CD1c-positive myeloid dendritic cell (primary cell): Measurements from ENCODE around the gene TMEM151B.
"Not testable (repeated sequence)": the region's sequence is repeated elsewhere in the genome, so short reads cannot be mapped to it uniquely, and the experiment has no call there.

Source experiments
- DNase-seq: peaks from one replicate; pipeline ENCODE4 v3.0.0-alpha.2; 2016; ENCODE audit errors: extremely low spot score

Gene TMEM151B

DNA sequence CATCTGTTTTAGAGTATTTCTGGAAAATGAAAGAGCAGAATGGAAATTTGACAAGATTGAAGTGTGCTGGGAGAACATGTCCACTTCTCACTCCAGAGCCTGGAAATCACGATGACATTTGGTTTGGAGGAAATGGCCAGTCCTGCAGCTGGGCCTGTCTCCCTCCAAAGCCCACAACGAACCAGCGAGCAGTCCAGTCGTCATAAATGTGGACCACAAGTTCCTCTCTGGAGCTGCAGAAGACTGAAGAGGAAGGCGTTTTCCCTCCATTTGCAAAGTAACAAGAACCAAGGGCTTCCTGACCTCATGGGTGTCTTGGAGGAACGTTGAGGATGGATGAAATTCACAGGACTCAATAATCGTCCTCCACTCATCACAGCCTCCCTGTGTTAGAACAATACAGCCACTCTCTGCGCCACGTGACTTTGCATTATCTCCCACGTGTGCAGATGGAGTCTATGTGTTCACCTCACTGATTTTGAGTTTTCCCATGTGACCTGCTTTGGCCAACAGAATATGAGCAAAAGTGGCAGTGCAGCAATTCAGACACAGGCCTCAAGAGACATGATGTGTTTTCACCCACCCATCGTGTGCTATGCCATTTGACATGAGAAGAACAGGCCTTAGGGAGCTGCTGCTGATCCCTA is 63.1 kb downstream of the TMEM151B start:
- DNase-seq = peak; percentile 73

DNA sequence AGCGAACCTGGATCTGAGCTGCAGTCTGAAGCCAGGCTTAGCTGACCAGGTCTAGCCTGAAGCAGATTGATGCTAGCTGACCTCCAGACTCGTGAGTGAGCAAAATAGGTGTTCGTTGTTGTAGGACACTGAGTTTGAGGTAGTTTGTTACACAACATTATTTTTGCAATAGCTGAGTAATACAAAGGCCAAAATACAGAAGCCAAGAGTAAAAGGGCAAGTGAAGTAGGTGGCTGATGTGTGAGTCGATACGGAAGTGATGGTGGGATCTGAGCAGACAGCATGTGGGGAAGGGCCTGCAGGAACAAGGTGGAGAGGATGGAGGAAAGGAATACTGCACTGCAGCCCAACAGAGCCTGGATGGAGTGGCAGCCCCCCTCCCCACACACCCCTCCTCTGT is 63.7 kb downstream of the TMEM151B start:
- peak; percentile 87 for DNase-seq

DNA sequence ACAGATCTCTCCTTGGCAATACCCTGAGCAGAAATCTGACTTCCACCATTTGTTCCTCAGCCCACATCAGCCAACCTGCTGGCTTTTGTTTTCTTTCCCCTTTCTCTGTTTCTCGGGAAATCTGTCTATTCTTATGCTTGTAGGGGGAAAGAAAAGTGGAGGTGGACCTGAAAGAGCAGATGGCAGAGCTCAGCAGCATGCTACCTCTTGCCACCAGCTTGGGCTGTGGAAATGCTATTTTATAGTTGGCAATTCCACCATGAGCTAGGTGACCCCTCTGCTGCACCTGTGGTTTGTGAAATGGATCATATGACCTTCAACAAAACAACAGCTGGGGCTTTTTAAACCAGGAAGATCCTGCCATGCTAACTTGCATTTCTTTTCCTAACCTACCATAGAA is 65.4 kb downstream of the TMEM151B start:
- no peak for DNase-seq

DNA sequence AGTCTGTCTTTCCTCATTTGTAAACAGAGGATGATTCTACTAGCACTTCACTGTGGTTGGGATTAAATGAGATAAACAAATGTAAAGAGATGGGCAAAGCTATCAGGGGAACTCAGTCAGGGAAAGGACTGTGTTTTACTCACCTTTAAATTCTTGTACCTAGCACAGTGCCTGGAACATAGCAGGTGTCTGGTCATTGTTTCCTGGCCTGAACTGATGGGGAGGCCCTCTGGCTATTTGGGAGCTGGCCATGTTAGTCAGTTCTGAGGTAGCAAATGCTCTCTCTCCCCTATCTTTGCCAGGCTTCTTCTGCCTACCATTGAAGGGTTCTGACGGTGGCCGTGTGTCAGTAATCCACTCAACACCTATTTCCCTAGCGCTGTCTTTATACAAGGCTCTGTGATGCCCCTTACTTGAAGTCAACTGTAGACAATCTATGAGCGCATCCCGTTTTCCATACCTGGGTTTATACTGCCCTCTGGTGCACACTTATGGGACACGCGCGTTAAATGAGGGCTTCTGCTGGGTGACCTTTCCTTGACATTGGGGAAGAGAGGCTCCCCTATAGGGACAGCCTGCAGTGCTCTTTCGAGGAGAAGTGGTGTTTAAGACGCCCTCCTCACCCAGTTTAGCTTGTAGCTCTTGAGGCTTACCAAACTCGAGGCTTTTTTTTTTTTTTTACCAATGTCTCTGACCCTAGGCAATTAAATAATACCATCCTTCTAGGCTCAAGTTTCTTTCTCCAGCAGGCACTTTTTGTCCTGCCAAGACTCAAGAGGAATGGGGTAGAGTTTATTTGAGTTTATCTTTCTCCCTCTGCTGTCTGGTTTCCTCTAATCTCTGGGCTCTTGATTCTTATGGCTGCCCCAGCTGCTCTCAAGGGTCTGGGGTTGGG is 68.2 kb downstream of the TMEM151B start:
- DNase-seq = peak; percentile 83

DNA sequence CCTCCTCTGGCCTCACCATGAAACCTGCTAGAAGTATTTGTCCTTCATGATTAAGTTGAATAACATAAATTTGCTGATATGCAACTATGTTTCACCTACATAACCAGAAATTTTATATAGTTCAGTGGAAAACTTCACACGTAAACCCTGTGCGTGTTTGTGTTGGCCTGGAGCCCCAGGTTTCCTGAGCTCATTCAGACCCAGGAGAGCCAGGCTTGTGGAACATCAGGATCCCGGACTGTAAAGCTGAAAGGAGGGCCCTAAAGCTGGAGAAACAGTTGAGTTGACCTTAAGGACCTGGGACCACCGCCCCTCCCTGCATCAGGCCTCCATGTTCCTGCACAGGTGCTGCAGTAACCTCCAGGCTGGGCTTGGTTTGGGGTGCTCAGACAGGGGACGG is 69.1 kb downstream of the TMEM151B start:
- DNase-seq = no peak

DNA sequence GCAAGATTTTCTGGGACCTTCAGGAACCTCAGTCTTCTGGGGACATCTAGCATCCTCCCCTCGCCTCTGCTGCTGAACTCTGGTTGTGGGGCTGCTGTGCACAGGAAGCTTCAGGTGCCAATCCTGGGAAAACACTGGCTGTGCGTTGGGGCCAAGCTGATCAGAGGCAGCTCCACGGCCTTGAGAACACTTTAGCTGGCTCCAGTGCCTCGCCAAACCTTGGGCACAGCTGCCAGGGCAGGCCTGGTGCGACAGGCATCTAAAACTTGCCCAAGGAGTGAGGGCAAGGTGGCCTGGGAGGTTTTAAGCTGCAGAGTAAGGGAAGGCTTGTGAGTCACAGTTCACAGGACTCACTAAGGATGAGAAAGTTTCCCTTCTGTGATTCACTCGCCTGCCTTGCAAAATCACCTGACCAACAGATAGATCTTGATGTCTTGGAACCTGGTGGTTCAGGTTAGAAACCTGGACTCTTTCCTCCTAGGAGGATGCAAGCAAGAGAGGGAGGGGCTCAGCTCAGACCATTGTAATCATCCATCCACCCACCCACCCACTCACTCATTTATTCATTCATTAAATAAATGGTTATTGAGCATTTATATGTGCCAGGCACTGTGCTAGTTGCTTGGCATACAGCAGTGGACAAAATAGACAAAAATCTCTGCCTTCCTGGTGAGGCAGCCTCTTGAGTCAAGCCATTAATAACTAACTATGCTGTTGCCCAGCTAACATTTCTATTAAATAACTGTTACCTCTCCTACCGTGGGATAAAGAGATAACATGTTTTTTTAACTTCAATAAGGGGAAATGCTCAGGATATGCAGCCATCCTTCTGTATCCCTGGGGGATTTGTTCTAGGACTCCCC is 69.7 kb downstream of the TMEM151B start:
- DNase-seq = no peak

DNA sequence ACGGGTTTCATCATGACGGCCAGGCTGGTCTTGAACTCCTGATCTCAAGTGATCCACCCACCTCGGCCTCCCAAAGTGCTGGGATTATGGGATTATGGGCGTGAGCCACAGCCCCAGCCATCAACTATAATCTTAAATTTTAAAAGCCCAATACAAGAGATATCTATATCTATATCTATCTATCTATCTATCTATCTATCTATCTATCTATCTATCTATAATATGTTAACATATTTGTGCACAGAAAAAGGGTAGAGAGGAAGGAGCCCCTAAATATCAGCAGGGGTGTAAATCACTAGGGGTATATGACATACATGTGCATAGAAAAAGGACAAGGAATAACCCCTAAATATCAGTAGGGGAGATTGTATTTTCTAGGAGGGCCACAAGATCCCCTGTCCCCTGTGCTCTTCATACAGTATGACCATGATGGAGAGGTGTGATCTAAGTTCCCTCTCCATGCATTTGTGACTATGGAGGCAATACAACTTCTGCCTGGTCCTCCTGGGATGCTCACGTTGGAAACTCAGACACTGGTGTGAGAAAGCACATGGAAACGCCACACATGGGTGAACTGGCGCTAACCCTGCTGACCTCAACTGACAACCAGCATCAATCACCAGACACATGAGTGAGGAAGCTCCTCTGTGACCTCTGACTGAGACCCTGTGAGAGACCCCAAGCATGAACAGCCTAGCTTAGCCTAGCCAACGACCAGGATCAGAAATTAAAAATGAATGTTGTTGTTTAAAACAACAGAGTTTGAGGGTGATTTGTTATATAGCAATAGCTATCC is 71.0 kb downstream of the TMEM151B start:
- no peak for DNase-seq

DNA sequence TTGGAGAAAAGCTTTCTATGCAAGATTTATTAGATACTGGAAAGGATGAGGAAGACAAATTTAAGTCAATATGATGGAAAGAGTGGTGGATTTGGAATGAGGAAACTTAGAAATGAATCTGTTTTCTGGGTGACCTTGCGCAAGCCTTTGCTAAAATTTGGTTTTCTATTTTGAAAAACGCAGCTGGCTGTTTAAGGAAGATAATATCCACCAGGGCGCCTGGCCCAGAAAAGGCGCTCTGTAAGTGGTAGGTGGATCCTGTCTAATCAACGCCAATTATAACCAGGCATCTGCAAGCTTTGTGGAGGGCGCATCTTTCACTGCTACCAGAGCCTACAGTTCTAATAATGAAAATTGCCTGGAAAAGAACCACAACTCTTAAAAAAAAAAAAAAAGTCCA is 71.8 kb downstream of the TMEM151B start:
- peak; percentile 18 for DNase-seq

DNA sequence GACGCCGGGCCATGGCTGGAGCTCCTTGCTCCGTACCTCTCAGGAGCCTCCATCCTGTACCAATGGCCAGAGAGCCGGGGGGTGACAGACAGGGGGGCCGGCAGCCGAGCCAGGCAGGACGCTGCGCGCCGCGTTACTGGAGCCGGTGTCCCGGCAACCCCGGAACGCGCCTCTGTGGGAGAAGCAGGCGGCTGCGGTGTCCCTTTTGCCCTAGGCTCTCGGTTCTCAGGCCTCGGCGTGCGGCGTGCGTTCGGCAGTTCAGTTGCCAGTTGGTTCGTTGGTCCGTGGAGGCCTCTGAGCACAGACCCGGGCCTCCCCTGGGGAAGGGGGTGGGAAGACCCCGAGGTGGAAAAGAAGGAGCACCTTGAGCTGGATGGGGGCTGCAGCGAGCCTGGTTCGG is 72.2 kb downstream of the TMEM151B start, which contains the start of gene SPATS1:
SPATS1 (plus strand) TSS at position 162 of the 400 bp plus-strand sequence. CDS start 446 bp downstream, outside the sequence.
- no peak for DNase-seq

DNA sequence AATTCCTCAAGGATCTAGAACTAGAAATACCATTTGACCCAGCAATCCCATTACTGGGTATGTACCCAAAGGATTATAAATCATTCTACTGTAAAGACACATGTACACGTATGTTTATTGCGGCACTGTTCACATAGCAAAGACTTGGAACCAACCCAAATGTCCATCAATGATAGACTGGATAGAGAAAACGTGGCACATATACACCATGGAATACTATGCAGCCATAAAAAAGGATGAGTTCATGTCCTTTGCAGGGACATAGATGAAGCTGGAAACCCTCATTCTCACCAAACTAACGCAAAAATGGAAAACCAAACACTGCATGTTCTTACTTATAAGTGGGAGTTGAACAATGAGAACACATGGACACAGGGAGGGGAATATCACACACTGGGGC is 76.6 kb downstream of the TMEM151B start:
- not testable (repeated sequence) for DNase-seq

DNA sequence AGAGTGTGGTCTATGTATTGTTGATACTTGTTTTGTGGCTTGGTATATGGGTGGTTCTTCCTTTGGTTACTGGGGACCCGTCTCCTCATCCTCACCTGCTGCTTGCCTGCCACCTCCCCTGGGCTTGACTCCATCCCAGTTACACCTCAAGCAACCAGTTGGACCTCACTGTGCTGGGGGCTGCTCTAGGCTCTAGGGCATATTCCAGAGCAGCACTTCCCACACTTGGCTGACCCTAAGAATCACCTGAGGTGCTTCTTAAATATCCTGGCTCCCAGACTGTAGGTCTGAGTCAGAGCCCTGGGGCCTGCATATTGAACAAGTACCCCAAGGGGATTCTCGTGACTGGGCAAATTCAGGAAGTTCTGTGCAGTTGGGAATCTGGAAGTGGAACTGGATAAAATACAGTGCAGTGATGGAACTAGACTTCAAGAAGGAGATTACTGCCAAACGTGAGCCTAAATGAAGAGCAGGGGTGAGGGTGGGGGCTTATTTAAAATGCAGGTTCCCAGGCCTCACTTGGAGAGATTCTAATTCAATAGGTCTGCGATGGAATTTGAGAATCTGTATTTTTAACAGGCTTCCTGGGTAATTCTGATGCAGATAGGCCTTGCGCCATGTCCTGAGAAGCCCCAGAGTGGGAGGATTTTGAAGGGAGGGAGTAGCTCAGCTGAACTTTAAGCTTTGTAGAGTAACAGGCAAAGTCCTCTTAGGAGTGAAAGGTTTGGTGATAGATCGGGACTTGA is 79.8 kb downstream of the TMEM151B start:
- peak; percentile 58 for DNase-seq

DNA sequence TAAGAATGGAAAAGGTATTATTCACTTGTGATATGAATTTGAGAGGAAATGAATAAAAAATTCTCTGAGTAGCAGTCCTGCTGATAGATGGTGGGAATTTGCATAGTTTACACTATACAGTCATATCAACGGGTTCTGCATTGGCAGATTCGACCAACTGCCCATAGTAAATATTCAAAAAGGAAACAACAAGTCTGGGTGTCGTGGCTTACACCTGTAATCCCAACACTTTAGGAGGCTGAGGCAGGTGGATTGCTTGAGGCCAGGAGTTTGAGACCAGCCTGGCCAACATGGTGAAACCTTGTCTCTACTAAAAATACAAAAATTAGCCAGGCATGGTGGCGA is 80.4 kb downstream of the TMEM151B start:
- DNase-seq = not testable (repeated sequence)

DNA sequence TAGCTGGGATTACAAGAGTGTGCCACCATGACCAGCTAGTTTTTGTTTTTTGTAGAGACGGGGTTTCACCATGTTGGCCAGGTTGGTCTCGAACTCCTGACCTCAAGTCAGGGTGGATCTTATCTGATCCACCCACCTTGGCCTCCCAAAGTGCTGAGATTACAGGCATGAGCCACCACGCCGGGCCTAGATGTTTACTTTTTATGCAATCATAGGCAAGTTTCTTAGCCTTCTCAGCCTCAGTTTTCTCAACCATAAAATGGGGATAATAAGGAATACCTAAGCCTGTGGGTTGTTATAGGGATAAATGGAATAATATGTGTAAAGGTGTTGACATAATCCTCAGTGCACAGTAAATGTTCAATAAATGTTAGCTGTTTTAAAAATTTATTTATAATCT is 82.0 kb downstream of the TMEM151B start:
- DNase-seq = no peak

DNA sequence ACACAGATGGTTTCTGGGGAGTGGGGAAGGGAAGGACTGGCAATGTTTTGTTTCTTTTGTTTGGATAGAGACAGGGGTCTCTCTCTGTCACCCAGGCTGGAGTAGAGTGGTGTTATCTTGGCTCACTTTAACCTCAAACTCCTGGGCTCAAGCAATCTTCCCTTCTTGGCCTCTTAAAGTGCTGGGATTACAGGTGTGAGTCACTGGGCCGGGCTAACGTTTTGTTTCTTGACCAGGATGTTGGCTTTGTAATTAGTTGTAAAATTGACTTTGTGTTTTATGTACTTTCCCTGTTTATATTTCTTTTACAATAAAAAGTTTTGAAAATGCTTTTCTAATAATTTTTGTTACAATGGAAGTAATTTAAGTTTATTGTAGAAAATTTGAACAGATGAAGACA is 83.1 kb downstream of the TMEM151B start:
- DNase-seq = no peak

DNA sequence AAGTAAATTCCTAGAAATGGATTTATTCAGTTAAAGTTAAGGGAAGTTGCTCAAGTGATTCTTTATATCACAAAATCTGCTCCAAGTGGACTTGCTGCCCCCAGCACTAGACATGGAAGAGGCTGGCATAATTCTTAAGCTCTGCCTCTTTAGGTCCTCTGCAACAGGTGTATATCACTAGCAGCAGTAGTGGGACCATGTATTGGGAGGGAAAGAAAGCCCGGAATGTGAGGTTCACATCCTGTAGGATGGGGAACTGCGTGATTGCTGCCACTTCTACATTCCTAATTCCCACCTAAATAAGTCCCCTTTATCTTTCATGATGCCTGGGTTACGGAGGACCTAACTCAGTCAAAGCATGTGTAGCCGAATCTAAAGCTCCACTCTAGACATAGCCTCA is 85.4 kb downstream of the TMEM151B start:
- DNase-seq = no peak

DNA sequence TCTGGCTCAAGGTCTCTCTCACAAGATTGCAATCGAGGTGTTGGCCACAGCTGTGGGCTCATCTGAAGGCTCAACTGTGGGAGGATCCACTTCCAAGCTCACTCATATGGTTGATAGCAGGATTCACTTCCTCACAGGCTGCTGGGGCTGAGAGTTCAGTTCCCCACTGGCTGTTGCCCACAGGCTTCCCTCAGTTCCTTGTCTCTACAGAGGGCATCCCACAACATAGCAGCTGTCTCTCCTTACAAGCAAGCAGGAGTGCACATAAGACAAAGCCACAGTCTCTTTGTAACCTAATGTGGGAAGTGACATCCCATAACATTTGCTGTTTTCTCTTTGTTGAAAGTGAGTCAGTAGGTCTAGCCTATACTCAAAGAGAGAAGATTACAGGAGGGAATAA is 86.2 kb downstream of the TMEM151B start:
- peak; percentile 75 for DNase-seq
